ENCODE results near the gene UVSSA.

Gene UVSSA

GRCh38 chr4:1346781-1347409, at the start of gene UVSSA:
Gene UVSSA, plus strand, starts transcription at chr4:1347208. Its CDS starts 884 bp downstream, at chr4:1348092.
- Histone ChIP-seq H3K9me3 (ENCODE audit: severe bottlenecking) (no peaks in the 10 kb centered on the region), H3K4me3 (ENCODE audit: low read depth, low read length) (peak within 1 kb of the TSS; percentile 89), H3K27ac (peak within 1 kb of the TSS; percentile 94), H3K36me3 (peaks cover 14% of the 10 kb centered on the region), H3K27me3 (ENCODE audit: insufficient read depth, low read depth, severe bottlenecking) (no peaks in the 10 kb centered on the region)
- DNase-seq, result peak; percentile 100
- TF ChIP-seq, protein P1, sequence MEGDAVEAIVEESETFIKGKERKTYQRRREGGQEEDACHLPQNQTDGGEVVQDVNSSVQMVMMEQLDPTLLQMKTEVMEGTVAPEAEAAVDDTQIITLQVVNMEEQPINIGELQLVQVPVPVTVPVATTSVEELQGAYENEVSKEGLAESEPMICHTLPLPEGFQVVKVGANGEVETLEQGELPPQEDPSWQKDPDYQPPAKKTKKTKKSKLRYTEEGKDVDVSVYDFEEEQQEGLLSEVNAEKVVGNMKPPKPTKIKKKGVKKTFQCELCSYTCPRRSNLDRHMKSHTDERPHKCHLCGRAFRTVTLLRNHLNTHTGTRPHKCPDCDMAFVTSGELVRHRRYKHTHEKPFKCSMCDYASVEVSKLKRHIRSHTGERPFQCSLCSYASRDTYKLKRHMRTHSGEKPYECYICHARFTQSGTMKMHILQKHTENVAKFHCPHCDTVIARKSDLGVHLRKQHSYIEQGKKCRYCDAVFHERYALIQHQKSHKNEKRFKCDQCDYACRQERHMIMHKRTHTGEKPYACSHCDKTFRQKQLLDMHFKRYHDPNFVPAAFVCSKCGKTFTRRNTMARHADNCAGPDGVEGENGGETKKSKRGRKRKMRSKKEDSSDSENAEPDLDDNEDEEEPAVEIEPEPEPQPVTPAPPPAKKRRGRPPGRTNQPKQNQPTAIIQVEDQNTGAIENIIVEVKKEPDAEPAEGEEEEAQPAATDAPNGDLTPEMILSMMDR (IDR thresholded peaks at IDR 0.05; ENCODE audit: low read depth, low read length), result no peak

DNA sequence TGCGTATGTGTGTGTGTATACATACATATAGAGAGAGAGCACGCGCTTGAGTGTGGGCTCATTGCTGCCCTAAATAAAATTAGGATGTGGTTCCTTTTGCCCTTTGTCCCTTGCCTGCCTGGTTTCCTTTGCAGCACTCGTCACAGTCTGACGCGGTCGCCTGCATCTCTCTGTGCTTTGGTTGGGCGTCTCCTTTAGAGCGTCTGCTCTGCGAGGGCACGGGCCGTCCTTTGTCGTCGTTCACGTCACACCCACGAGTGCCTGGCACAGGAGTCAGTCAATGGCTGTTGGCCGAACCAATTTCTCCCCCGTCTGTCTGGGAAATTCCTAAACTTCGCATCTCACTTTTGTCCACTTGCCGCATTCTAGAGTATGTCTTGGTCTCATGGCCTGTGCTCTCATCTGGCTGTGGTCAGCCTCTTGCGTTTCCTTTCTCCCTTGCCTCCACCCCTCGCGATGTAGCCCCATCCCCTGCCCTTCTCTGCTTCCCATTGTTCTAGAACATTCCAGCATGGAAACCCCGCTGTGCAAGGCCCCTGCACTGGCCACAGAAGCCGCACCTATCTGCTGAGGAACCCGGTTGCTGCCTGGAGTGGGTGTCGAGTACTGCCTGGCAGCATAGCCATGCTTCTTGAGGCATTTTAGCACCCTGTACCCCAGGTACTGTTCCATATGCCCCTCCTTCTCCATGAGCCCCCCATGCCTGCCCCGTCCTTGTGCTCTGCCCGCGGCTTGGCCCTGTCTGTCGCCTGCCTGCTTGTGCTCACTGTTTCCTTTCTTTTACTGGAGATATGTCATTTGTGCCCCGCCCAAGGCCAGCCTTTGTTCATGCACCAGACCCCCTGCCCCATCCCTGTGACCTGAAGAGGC, 49.3 kb upstream of the UVSSA start:
- H3K27me3 ChIP-seq (ENCODE audit: insufficient read depth, low read depth, severe bottlenecking), result no peaks in the 10 kb centered on the region
- H3K4me3 ChIP-seq (ENCODE audit: low read depth, low read length), result no peak overlapping the region
- TF ChIP-seq, protein P1 (IDR thresholded peaks at IDR 0.05; ENCODE audit: low read depth, low read length), result no peak
- H3K27ac ChIP-seq, result no peak overlapping the region
- H3K36me3 ChIP-seq, result peaks cover 60% of the 10 kb centered on the region
- H3K9me3 ChIP-seq (ENCODE audit: severe bottlenecking), result no peaks in the 10 kb centered on the region
- no peak for DNase-seq

- Histone ChIP-seq H3K36me3 (peaks cover 54% of the 10 kb centered on the region), H3K4me3 (ENCODE audit: low read depth, low read length) (no peak overlapping the region), H3K9me3 (ENCODE audit: severe bottlenecking) (no peaks in the 10 kb centered on the region), H3K27me3 (ENCODE audit: insufficient read depth, low read depth, severe bottlenecking) (no peaks in the 10 kb centered on the region), H3K27ac (no peak overlapping the region)
- DNase-seq, result no peak
- TF ChIP-seq, protein P1 (IDR thresholded peaks at IDR 0.05; ENCODE audit: low read depth, low read length), result no peak
Observed at GRCh38 chr4:1298461-1298860, 48.5 kb upstream of the UVSSA start.

- no peak overlapping the region for H3K4me3 ChIP-seq (ENCODE audit: low read depth, low read length)
- TF ChIP-seq, protein P1 (IDR thresholded peaks at IDR 0.05; ENCODE audit: low read depth, low read length), result no peak
- peak overlapping the region; percentile 77 for H3K27ac ChIP-seq
Observed at GRCh38 chr4:1299301-1299860, 47.6 kb upstream of the UVSSA start.

DNA sequence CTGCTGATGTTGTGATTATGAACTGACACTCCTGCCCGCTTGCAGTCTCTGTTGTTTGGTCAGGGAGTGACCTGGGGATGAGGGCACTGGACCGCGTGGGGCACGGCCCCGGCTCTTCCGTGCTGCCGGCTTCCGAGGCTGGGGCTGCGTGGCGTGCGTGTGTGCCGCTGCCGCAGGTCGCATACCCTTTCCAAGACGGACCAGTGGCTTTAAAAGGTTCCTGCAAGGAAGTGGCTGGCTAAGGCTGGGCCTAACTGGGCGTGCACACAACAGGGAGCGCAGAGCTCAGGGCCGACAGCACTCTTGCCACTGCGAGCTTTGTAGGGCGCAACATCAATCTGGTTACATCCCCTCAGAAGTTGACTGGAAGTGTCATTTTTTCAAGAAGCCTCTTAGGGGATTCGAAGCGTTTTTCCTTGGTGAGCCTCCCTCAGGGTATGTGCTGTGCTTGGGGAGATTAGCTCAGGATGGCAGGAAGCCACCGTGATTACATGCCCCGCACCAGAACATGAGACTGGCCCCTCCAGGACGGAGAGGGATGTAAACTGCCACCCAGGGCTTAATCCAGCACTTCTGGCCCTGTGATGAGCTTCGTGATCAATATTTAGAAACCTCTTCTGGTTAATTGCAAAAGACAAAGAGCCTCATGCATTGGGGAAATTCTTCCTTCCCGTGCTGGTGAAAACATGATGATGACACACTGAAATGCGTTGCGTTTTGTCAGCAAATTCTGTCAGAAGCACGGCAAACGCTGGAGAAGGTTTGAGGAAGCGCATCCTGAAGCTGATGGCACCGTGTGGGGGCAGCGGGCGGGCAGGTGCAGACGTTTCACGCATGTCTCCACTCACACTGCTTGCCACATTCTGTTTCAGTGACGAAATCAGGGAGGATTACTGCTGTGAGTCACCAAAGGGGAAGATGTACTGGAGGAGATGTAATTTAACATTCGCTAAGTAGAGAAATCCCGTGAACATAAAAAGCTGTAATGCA, 46.2 kb upstream of the UVSSA start:
- H3K27ac ChIP-seq, result peak overlapping the region; percentile 77
- H3K36me3 ChIP-seq, result peaks cover 49% of the 10 kb centered on the region
- H3K9me3 ChIP-seq (ENCODE audit: severe bottlenecking), result no peaks in the 10 kb centered on the region
- peak; percentile 60 for DNase-seq
- H3K4me3 ChIP-seq (ENCODE audit: low read depth, low read length), result peak overlapping the region; percentile 33
- TF ChIP-seq, protein P1 (IDR thresholded peaks at IDR 0.05; ENCODE audit: low read depth, low read length), result no peak
- H3K27me3 ChIP-seq (ENCODE audit: insufficient read depth, low read depth, severe bottlenecking), result no peaks in the 10 kb centered on the region

More at GRCh38 chr4:1299301-1299860, 47.6 kb upstream of the UVSSA start:
- peaks cover 47% of the 10 kb centered on the region for H3K36me3 ChIP-seq
- DNase-seq, result no peak
- H3K9me3 ChIP-seq (ENCODE audit: severe bottlenecking), result no peaks in the 10 kb centered on the region
- no peaks in the 10 kb centered on the region for H3K27me3 ChIP-seq (ENCODE audit: insufficient read depth, low read depth, severe bottlenecking)
